NB4 (cell line): ENCODE measurements around the gene TSPAN11.

Source experiments
- CTCF ChIP-seq: IDR thresholded peaks from one replicate; pipeline ENCODE4 v1.5.1; 2012; ENCODE audit warnings: low read depth, low read length
- MAX ChIP-seq: IDR thresholded peaks from 2 replicates; pipeline ENCODE4 v1.6.1; 2011; ENCODE audit warnings: low read depth, low read length
- POLR2A ChIP-seq: IDR thresholded peaks from 2 replicates; pipeline ENCODE4 v1.6.1; 2011; ENCODE audit warnings: mild to moderate bottlenecking; ENCODE audit not compliant: insufficient read length; ENCODE audit errors: extremely low read depth

GRCh38 chr12:30985814-30986452 is 59.4 kb downstream of the TSPAN11 start:
- TF ChIP-seq POLR2A: no peak
- TF ChIP-seq CTCF: peak; percentile 85
- no peak for TF ChIP-seq MAX
